H1 (cell line): ENCODE data around the gene SLC27A1. TPM values are rescaled to one million over a fixed set of nuclear protein-coding genes. Genes with fewer than 3 reads are reported as not detected.

Experiments
- BACH1 ChIP-seq: IDR thresholded peaks from 2 replicates; pipeline ENCODE4 v1.6.1; 2012; ENCODE audit warnings: low read length, improper control_type of control experiment
- CEBPB ChIP-seq: IDR thresholded peaks from 2 replicates; pipeline ENCODE4 v1.6.1; 2012; ENCODE audit warnings: low read depth, low read length
- CREB1 ChIP-seq: IDR thresholded peaks from 2 replicates; pipeline ENCODE4 v1.6.1; 2012; ENCODE audit warnings: inconsistent platforms
- JUND ChIP-seq: IDR thresholded peaks from 2 replicates; pipeline ENCODE4 v1.6.1; 2011; ENCODE audit warnings: mild to moderate bottlenecking, improper control_type of control experiment, low read length
- KDM4A ChIP-seq: IDR thresholded peaks from one replicate; pipeline ENCODE4 v1.7.1; 2012; ENCODE audit warnings: low read depth, mild to moderate bottlenecking, moderate library complexity, low read length, inconsistent platforms; ENCODE audit not compliant: severe bottlenecking
- NRF1 ChIP-seq: IDR thresholded peaks from 2 replicates; pipeline ENCODE4 v1.6.1; 2011; ENCODE audit warnings: mild to moderate bottlenecking, low read depth, low read length, improper control_type of control experiment
- POLR2A ChIP-seq, 2 experiments: IDR thresholded peaks; 1 replicate in 1 of 2; 2 replicates in 1 of 2; pipeline ENCODE4 v1.6.1; 2011; ENCODE audit warnings: low read depth in 2 of 2, low read length in 2 of 2, mild to moderate bottlenecking in 2 of 2; ENCODE audit errors: control extremely low read depth in 1 of 2
- RXRA ChIP-seq: IDR thresholded peaks from 2 replicates; pipeline ENCODE4 v1.6.1; 2011; ENCODE audit warnings: low read depth, mild to moderate bottlenecking, low read length, moderate library complexity; ENCODE audit not compliant: insufficient read depth
- SRF ChIP-seq: IDR thresholded peaks from 2 replicates; pipeline ENCODE4 v1.6.1; 2011; ENCODE audit warnings: mild to moderate bottlenecking, low read depth, low read length, moderate library complexity
- TCF12 ChIP-seq: IDR thresholded peaks from 2 replicates; pipeline ENCODE4 v1.6.1; 2011; ENCODE audit warnings: low read depth, mild to moderate bottlenecking, low read length
- YY1 ChIP-seq: IDR thresholded peaks from 2 replicates; pipeline ENCODE4 v1.6.1; 2011; ENCODE audit warnings: low read depth, mild to moderate bottlenecking, low read length
- polyA plus RNA-seq, 7 experiments: library from polyadenylated mRNA; depleted of rRNA in 3 of 7; stranded (reverse) in 5 of 7; unstranded in 2 of 7; fragments of >200 nt in 5 of 7; fragments of 200-250 nt in 2 of 7; gene quantifications; 1 replicate in 5 of 7; 2 replicates in 1 of 7; 4 replicates in 1 of 7; pipeline versions ENCODE4 v1.2.1 to v1.2.3, GENCODE V29; 2011 to 2013; ENCODE audit warnings: missing spikeins in 2 of 7, mixed read lengths in 2 of 7
- total RNA-seq: library from RNA; stranded (reverse); fragmentation: NEBNext Ultra II Directional; extraction: Animal tissue kit (Norgen Biotek cat#: 25700); gene quantifications from 2 replicates; pipeline ENCODE4 v1.2.1, GENCODE V29; 2021
- TF ChIP-seq, protein P1 (sequence below): fragments of 300-600 bp; sonication (generic); IDR thresholded peaks from 2 replicates; pipeline ENCODE4 v1.7.1; 2012; ENCODE audit warnings: low read length, moderate library complexity, mild to moderate bottlenecking, inconsistent platforms; ENCODE audit not compliant: insufficient replicate concordance
- TF ChIP-seq, protein P2 (sequence below): IDR thresholded peaks from 2 replicates; pipeline ENCODE4 v1.6.1; 2012; ENCODE audit warnings: inconsistent platforms

SLC27A1 gene
- total and polyA plus RNA-seq, 2 of the 8 experiments (the other 6 are each of a cell fraction or from before 2014, with no cell fraction given) = 7.5 to 9.1 TPM

DNA sequence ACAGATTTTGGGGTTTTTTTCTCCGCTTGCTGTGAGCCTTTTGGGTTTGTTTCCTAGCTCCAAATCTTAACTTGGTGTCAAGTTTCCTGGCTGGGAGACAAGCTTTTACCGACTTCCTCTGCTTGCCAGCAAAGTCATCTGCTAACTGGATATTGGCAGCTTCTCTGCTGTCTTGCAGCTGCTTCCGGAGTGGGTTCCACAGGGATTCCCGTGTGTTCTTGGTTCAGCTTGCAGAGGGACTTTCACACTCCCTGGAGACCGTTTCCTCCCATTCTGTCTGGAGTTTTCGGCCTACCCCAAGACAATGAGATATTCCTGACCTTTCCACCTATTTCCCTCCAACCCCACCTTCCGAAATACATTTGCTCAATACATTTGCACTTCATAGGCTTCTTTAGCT lies 82.9 kb downstream of the SLC27A1 start (continued):
- TF ChIP-seq, protein P1, sequence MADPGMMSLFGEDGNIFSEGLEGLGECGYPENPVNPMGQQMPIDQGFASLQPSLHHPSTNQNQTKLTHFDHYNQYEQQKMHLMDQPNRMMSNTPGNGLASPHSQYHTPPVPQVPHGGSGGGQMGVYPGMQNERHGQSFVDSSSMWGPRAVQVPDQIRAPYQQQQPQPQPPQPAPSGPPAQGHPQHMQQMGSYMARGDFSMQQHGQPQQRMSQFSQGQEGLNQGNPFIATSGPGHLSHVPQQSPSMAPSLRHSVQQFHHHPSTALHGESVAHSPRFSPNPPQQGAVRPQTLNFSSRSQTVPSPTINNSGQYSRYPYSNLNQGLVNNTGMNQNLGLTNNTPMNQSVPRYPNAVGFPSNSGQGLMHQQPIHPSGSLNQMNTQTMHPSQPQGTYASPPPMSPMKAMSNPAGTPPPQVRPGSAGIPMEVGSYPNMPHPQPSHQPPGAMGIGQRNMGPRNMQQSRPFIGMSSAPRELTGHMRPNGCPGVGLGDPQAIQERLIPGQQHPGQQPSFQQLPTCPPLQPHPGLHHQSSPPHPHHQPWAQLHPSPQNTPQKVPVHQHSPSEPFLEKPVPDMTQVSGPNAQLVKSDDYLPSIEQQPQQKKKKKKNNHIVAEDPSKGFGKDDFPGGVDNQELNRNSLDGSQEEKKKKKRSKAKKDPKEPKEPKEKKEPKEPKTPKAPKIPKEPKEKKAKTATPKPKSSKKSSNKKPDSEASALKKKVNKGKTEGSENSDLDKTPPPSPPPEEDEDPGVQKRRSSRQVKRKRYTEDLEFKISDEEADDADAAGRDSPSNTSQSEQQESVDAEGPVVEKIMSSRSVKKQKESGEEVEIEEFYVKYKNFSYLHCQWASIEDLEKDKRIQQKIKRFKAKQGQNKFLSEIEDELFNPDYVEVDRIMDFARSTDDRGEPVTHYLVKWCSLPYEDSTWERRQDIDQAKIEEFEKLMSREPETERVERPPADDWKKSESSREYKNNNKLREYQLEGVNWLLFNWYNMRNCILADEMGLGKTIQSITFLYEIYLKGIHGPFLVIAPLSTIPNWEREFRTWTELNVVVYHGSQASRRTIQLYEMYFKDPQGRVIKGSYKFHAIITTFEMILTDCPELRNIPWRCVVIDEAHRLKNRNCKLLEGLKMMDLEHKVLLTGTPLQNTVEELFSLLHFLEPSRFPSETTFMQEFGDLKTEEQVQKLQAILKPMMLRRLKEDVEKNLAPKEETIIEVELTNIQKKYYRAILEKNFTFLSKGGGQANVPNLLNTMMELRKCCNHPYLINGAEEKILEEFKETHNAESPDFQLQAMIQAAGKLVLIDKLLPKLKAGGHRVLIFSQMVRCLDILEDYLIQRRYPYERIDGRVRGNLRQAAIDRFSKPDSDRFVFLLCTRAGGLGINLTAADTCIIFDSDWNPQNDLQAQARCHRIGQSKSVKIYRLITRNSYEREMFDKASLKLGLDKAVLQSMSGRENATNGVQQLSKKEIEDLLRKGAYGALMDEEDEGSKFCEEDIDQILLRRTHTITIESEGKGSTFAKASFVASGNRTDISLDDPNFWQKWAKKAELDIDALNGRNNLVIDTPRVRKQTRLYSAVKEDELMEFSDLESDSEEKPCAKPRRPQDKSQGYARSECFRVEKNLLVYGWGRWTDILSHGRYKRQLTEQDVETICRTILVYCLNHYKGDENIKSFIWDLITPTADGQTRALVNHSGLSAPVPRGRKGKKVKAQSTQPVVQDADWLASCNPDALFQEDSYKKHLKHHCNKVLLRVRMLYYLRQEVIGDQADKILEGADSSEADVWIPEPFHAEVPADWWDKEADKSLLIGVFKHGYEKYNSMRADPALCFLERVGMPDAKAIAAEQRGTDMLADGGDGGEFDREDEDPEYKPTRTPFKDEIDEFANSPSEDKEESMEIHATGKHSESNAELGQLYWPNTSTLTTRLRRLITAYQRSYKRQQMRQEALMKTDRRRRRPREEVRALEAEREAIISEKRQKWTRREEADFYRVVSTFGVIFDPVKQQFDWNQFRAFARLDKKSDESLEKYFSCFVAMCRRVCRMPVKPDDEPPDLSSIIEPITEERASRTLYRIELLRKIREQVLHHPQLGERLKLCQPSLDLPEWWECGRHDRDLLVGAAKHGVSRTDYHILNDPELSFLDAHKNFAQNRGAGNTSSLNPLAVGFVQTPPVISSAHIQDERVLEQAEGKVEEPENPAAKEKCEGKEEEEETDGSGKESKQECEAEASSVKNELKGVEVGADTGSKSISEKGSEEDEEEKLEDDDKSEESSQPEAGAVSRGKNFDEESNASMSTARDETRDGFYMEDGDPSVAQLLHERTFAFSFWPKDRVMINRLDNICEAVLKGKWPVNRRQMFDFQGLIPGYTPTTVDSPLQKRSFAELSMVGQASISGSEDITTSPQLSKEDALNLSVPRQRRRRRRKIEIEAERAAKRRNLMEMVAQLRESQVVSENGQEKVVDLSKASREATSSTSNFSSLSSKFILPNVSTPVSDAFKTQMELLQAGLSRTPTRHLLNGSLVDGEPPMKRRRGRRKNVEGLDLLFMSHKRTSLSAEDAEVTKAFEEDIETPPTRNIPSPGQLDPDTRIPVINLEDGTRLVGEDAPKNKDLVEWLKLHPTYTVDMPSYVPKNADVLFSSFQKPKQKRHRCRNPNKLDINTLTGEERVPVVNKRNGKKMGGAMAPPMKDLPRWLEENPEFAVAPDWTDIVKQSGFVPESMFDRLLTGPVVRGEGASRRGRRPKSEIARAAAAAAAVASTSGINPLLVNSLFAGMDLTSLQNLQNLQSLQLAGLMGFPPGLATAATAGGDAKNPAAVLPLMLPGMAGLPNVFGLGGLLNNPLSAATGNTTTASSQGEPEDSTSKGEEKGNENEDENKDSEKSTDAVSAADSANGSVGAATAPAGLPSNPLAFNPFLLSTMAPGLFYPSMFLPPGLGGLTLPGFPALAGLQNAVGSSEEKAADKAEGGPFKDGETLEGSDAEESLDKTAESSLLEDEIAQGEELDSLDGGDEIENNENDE = no peak
- TF ChIP-seq CEBPB = no peak
- TF ChIP-seq JUND = no peak
- no peak for TF ChIP-seq NRF1
- TF ChIP-seq TCF12 = no peak
- TF ChIP-seq, protein P2, sequence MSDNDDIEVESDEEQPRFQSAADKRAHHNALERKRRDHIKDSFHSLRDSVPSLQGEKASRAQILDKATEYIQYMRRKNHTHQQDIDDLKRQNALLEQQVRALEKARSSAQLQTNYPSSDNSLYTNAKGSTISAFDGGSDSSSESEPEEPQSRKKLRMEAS = no peak
- no peak for TF ChIP-seq CREB1
- no peak for TF ChIP-seq KDM4A
- no peak for TF ChIP-seq BACH1
- TF ChIP-seq SRF = no peak
- TF ChIP-seq YY1 = no peak
- TF ChIP-seq POLR2A (IDR thresholded peaks at IDR 0.05; ENCODE audit: control extremely low read depth in 1 of 2, low read depth in 2 of 2, low read length in 2 of 2) = no peak
- no peak for TF ChIP-seq RXRA
